Activated CD8-positive, alpha-beta memory T cell treated with anti-CD3 and anti-CD28 coated beads for 4 hours (primary cell): Measurements from ENCODE around the gene VAC14.

Source experiments
- DNase-seq, 2 donors: peaks; one replicate each; pipeline ENCODE4 v3.0.0-alpha.2; 2020; ENCODE audit warnings: low read depth in 2 of 2

Gene VAC14

GRCh38 chr16:70663524-70664324, 137.2 kb downstream of the VAC14 start:
- DNase-seq: no peak

- no peak for DNase-seq
Measured at GRCh38 chr16:70662991-70663523, 137.9 kb downstream of the VAC14 start.

- no peak for DNase-seq
Measured at GRCh38 chr16:70661918-70662641, 138.9 kb downstream of the VAC14 start.

GRCh38 chr16:70661534-70661917, 139.4 kb downstream of the VAC14 start:
- no peak for DNase-seq

GRCh38 chr16:70660672-70661350, 140.1 kb downstream of the VAC14 start:
- no peak for DNase-seq

- DNase-seq: no peak
Measured at GRCh38 chr16:70659953-70660671, 140.8 kb downstream of the VAC14 start.

- no peak for DNase-seq
Measured at GRCh38 chr16:70659546-70659945, 141.4 kb downstream of the VAC14 start.

GRCh38 chr16:70658921-70659320, 142.0 kb downstream of the VAC14 start:
- no peak for DNase-seq

- DNase-seq: no peak
Measured at GRCh38 chr16:70657956-70658355, 143.0 kb downstream of the VAC14 start.

GRCh38 chr16:70656712-70657263, 144.2 kb downstream of the VAC14 start:
- DNase-seq: no peak

GRCh38 chr16:70656065-70656711, 144.8 kb downstream of the VAC14 start:
- no peak for DNase-seq

GRCh38 chr16:70653809-70654771, 146.9 kb downstream of the VAC14 start:
- DNase-seq: peak; percentile 42 to 56

- no peak for DNase-seq
Measured at GRCh38 chr16:70653406-70653805, 147.6 kb downstream of the VAC14 start.

- DNase-seq: no peak
Measured at GRCh38 chr16:70652322-70652721, 148.6 kb downstream of the VAC14 start.

- no peak for DNase-seq
Measured at GRCh38 chr16:70651524-70651923, 149.4 kb downstream of the VAC14 start.

GRCh38 chr16:70650216-70650615, 150.7 kb downstream of the VAC14 start:
- DNase-seq: no peak

- DNase-seq: no peak
Measured at GRCh38 chr16:70649300-70649699, 151.7 kb downstream of the VAC14 start.

GRCh38 chr16:70648606-70649005, 152.4 kb downstream of the VAC14 start:
- no peak for DNase-seq

GRCh38 chr16:70647441-70648359, 153.3 kb downstream of the VAC14 start:
- no peak for DNase-seq
